Stimulated activated CD8-positive, alpha-beta memory T cell treated with anti-CD3 and anti-CD28 coated beads, Interleukin-4, amount 100 ng/mL, for 1 hour (primary cell): ENCODE results near the gene TMCO2.

ENCODE experiments used
- DNase-seq, 2 donors: peaks; one replicate each; pipeline ENCODE4 v3.0.0-alpha.2; 2020; ENCODE audit warnings: low read depth in 2 of 2, low spot score in 1 of 2

TMCO2 gene

GRCh38 chr1:40257688-40258444 lies 10.1 kb downstream of the TMCO2 start, which contains the start of gene ZMPSTE24:
ZMPSTE24 (plus strand) TSS chr1:40258236; CDS start chr1:40258272, 36 bp downstream.
- DNase-seq: peak; percentile 79 to 93

- DNase-seq: no peak
Observed at GRCh38 chr1:40258445-40258769, 10.7 kb downstream of the TMCO2 start.

GRCh38 chr1:40264354-40264781 lies 16.6 kb downstream of the TMCO2 start:
- no peak for DNase-seq

- DNase-seq: no peak
Observed at GRCh38 chr1:40265298-40265697, 17.6 kb downstream of the TMCO2 start.

- no peak for DNase-seq
Observed at GRCh38 chr1:40265919-40266318, 18.2 kb downstream of the TMCO2 start.

GRCh38 chr1:40266786-40267535 lies 19.2 kb downstream of the TMCO2 start:
- no peak for DNase-seq

GRCh38 chr1:40267767-40268187 lies 20.0 kb downstream of the TMCO2 start:
- no peak for DNase-seq

- DNase-seq: no peak
Observed at GRCh38 chr1:40268211-40268610, 20.5 kb downstream of the TMCO2 start.

- no peak for DNase-seq
Observed at GRCh38 chr1:40270152-40270834, 22.6 kb downstream of the TMCO2 start.

GRCh38 chr1:40272653-40273213 lies 25.0 kb downstream of the TMCO2 start:
- no peak for DNase-seq

GRCh38 chr1:40273547-40274166 lies 25.9 kb downstream of the TMCO2 start:
- no peak for DNase-seq

GRCh38 chr1:40274331-40274730 lies 26.6 kb downstream of the TMCO2 start:
- no peak for DNase-seq

- DNase-seq: no peak
Observed at GRCh38 chr1:40276122-40276521, 28.4 kb downstream of the TMCO2 start.

- DNase-seq: no peak
Observed at GRCh38 chr1:40281853-40282252, 34.1 kb downstream of the TMCO2 start.

- DNase-seq: no peak
Observed at GRCh38 chr1:40291293-40291692, 43.6 kb downstream of the TMCO2 start.

- no peak for DNase-seq
Observed at GRCh38 chr1:40299366-40300248, 51.9 kb downstream of the TMCO2 start.

GRCh38 chr1:40300249-40300567 lies 52.5 kb downstream of the TMCO2 start:
- DNase-seq: no peak

- DNase-seq: no peak
Observed at GRCh38 chr1:40300651-40301050, 52.9 kb downstream of the TMCO2 start.

- no peak for DNase-seq
Observed at GRCh38 chr1:40301066-40301465, 53.3 kb downstream of the TMCO2 start.
